ENCODE measurements around the gene GTPBP1.

DNA sequence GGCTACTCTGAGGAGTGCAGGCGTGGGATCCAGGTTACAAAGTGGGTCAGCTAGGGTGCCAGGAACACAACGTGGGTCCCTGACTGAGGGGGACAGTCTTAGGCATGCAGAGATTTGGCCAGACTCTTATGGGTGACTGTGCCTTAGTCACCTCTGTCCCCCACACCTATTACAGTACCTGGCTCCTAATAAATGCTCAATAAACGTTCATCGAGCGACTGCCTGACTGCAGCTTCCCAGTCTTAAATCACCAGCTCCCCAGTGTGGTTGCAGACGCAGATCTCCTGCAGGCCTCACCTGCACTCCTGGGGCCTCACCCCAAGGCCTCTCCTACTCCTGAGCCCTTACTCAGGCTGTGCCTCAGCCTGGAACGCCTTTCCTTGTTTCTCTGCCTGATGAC, 53.3 kb downstream of the GTPBP1 start:
- TF ChIP-seq, protein P1, sequence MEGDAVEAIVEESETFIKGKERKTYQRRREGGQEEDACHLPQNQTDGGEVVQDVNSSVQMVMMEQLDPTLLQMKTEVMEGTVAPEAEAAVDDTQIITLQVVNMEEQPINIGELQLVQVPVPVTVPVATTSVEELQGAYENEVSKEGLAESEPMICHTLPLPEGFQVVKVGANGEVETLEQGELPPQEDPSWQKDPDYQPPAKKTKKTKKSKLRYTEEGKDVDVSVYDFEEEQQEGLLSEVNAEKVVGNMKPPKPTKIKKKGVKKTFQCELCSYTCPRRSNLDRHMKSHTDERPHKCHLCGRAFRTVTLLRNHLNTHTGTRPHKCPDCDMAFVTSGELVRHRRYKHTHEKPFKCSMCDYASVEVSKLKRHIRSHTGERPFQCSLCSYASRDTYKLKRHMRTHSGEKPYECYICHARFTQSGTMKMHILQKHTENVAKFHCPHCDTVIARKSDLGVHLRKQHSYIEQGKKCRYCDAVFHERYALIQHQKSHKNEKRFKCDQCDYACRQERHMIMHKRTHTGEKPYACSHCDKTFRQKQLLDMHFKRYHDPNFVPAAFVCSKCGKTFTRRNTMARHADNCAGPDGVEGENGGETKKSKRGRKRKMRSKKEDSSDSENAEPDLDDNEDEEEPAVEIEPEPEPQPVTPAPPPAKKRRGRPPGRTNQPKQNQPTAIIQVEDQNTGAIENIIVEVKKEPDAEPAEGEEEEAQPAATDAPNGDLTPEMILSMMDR (IDR thresholded peaks at IDR 0.05): no peak
- TF ChIP-seq POLR2AphosphoS5 (IDR thresholded peaks at IDR 0.05): no peak
- no peak for TF ChIP-seq EP300 (IDR thresholded peaks at IDR 0.05)
- no peak for TF ChIP-seq POLR2A (IDR thresholded peaks at IDR 0.05)

Measured in suprapubic skin (tissue), 4 donors.